WTC11 (cell line): ENCODE data around the gene RAC2.

ENCODE experiments used
- ATF1 ChIP-seq: sonication (generic); formaldehyde crosslinking; IDR thresholded peaks from 2 replicates; pipeline ENCODE4 v1.8.1; 2023; ENCODE audit warnings: mild to moderate bottlenecking, moderate library complexity, missing genetic modification reagents
- ATF3 ChIP-seq: sonication (generic); formaldehyde crosslinking; conservative IDR thresholded peaks from 2 replicates; pipeline ENCODE4 v1.8.1; 2022; ENCODE audit warnings: mild to moderate bottlenecking, missing genetic modification reagents
- CREB1 ChIP-seq: sonication (generic); formaldehyde crosslinking; IDR thresholded peaks from 2 replicates; pipeline ENCODE4 v1.8.0; 2023; ENCODE audit warnings: mild to moderate bottlenecking, missing genetic modification reagents
- CREM ChIP-seq: sonication (generic); formaldehyde crosslinking; IDR thresholded peaks from 2 replicates; pipeline ENCODE4 v1.8.1; 2022; ENCODE audit warnings: mild to moderate bottlenecking, missing genetic modification reagents, moderate library complexity
- CTCF ChIP-seq: fragments of 200-600 bp; IDR thresholded peaks from 2 replicates; pipeline ENCODE4 v1.8.0; 2022; ENCODE audit warnings: antibody characterized with exemption
- FOXJ3 ChIP-seq: sonication (generic); formaldehyde crosslinking; IDR thresholded peaks from 2 replicates; pipeline ENCODE4 v1.9.0; 2021; ENCODE audit warnings: missing genetic modification reagents, mild to moderate bottlenecking, borderline replicate concordance
- FOXP1 ChIP-seq: sonication (generic); formaldehyde crosslinking; IDR thresholded peaks from 2 replicates; pipeline ENCODE4 v1.8.0; 2022; ENCODE audit warnings: missing genetic modification reagents, mild to moderate bottlenecking, moderate library complexity, borderline replicate concordance
- GABPB1 ChIP-seq: sonication (generic); formaldehyde crosslinking; IDR thresholded peaks from 2 replicates; pipeline ENCODE4 v1.8.1; 2023; ENCODE audit warnings: mild to moderate bottlenecking, missing genetic modification reagents
- KAT7 ChIP-seq: sonication (generic); formaldehyde crosslinking; IDR thresholded peaks from 2 replicates; pipeline ENCODE4 v1.8.1; 2023; ENCODE audit warnings: missing genetic modification reagents, mild to moderate bottlenecking, borderline replicate concordance
- PRDM15 ChIP-seq: sonication (generic); formaldehyde crosslinking; IDR thresholded peaks from 2 replicates; pipeline ENCODE4 v1.8.0; 2022; ENCODE audit warnings: missing genetic modification reagents
- STAT6 ChIP-seq: sonication (generic); formaldehyde crosslinking; conservative IDR thresholded peaks from 2 replicates; pipeline ENCODE4 v1.8.1; 2023; ENCODE audit warnings: mild to moderate bottlenecking, low read depth, missing genetic modification reagents, moderate library complexity
- ZNF512 ChIP-seq: sonication (generic); formaldehyde crosslinking; IDR thresholded peaks from 2 replicates; pipeline ENCODE4 v1.8.1; 2022; ENCODE audit warnings: missing genetic modification reagents, borderline replicate concordance

- TF ChIP-seq CTCF (no peak), CREM (no peak), FOXJ3 (CRISPR knock-in tag) (no peak), ATF3 (CRISPR knock-in tag) (no peak), ZNF512 (CRISPR knock-in tag) (no peak), ATF1 (CRISPR knock-in tag) (no peak), CREB1 (CRISPR knock-in tag) (no peak), STAT6 (CRISPR knock-in tag) (no peak), FOXP1 (CRISPR knock-in tag) (no peak), GABPB1 (no peak), KAT7 (no peak), PRDM15 (CRISPR knock-in tag) (no peak)
Observed at GRCh38 chr22:37218399-37218770, 25.7 kb downstream of the RAC2 start.
